Measurements from ENCODE around the gene ERAP2. TPM values are rescaled to one million over a fixed set of nuclear protein-coding genes. Genes with fewer than 3 reads are reported as not detected.
A peak's percentile ranks its signal among the peaks of the same experiment; 100 is the strongest.

The ERAP2 gene
- total and polyA plus RNA-seq, 2 of the 13 experiments (the other 11 are each of a cell fraction or from before 2014, with no cell fraction given), result 12.8 to 16.6 TPM

DNA sequence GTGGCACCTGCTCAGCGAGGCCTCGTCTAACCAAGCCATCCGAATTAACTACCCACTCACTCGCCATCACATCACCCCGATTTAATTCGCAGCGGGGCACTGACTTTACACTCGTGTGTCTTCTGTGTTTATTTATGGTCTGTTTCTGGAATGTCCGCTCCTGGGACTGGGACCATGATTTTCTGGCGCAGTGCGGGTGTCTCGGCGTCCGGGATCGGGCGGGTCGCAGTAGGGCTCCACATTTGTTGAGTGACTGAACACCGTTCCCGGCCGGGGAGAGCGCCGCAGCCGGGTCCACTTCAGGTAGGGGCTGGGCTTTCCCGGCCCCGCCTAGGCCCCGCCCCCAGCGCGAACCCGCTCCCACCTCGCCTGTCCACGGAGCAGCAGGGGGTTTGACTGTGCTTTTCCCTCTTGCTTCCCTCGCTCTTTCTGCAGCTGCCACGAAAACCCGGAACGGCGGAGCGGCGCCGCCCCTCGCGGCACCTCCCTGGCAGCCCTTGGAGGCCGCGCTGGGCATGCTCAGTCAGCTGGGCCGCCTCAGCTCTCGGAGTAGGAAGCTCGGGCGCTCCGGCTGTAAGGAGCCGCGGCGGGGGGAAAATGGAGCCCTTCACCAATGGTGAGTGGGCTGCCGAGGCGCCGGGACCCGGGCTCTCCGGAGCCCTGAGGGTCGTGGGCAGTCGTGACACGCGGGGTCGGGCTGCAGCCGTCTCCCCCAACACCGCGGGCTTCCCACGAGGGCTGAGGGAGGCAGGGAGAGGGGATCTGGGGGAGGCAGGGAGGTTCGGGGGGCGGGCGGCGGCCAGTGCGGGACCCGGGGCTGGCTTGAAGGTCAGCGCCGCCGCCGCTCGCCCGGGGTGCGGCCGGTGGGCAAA lies 59.5 kb downstream of the ERAP2 start, which contains the start of gene LNPEP (continued):
- no peak for TF ChIP-seq NR2F6 (IDR thresholded peaks at IDR 0.05)
- TF ChIP-seq NR2F6 (CRISPR knock-in tag; IDR thresholded peaks at IDR 0.05), result peak; percentile 57; the same call in 1 of the 2 replicates
- TF ChIP-seq, protein P1, sequence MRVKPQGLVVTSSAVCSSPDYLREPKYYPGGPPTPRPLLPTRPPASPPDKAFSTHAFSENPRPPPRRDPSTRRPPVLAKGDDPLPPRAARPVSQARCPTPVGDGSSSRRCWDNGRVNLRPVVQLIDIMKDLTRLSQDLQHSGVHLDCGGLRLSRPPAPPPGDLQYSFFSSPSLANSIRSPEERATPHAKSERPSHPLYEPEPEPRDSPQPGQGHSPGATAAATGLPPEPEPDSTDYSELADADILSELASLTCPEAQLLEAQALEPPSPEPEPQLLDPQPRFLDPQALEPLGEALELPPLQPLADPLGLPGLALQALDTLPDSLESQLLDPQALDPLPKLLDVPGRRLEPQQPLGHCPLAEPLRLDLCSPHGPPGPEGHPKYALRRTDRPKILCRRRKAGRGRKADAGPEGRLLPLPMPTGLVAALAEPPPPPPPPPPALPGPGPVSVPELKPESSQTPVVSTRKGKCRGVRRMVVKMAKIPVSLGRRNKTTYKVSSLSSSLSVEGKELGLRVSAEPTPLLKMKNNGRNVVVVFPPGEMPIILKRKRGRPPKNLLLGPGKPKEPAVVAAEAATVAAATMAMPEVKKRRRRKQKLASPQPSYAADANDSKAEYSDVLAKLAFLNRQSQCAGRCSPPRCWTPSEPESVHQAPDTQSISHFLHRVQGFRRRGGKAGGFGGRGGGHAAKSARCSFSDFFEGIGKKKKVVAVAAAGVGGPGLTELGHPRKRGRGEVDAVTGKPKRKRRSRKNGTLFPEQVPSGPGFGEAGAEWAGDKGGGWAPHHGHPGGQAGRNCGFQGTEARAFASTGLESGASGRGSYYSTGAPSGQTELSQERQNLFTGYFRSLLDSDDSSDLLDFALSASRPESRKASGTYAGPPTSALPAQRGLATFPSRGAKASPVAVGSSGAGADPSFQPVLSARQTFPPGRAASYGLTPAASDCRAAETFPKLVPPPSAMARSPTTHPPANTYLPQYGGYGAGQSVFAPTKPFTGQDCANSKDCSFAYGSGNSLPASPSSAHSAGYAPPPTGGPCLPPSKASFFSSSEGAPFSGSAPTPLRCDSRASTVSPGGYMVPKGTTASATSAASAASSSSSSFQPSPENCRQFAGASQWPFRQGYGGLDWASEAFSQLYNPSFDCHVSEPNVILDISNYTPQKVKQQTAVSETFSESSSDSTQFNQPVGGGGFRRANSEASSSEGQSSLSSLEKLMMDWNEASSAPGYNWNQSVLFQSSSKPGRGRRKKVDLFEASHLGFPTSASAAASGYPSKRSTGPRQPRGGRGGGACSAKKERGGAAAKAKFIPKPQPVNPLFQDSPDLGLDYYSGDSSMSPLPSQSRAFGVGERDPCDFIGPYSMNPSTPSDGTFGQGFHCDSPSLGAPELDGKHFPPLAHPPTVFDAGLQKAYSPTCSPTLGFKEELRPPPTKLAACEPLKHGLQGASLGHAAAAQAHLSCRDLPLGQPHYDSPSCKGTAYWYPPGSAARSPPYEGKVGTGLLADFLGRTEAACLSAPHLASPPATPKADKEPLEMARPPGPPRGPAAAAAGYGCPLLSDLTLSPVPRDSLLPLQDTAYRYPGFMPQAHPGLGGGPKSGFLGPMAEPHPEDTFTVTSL (CRISPR knock-in tag; IDR thresholded peaks at IDR 0.05; ENCODE audit: borderline replicate concordance), result no peak
- peak; percentile 22; the same call in 1 of the 2 replicates for TF ChIP-seq MEF2D (CRISPR knock-in tag; IDR thresholded peaks at IDR 0.05)
- TF ChIP-seq, protein P2, sequence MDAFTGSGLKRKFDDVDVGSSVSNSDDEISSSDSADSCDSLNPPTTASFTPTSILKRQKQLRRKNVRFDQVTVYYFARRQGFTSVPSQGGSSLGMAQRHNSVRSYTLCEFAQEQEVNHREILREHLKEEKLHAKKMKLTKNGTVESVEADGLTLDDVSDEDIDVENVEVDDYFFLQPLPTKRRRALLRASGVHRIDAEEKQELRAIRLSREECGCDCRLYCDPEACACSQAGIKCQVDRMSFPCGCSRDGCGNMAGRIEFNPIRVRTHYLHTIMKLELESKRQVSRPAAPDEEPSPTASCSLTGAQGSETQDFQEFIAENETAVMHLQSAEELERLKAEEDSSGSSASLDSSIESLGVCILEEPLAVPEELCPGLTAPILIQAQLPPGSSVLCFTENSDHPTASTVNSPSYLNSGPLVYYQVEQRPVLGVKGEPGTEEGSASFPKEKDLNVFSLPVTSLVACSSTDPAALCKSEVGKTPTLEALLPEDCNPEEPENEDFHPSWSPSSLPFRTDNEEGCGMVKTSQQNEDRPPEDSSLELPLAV (CRISPR knock-in tag; conservative IDR thresholded peaks at IDR 0.05; ENCODE audit: low read depth), result no peak
- TF ChIP-seq HOXA5 (CRISPR knock-in tag; IDR thresholded peaks at IDR 0.05), result peak; percentile 81
- TF ChIP-seq SUZ12 (IDR thresholded peaks at IDR 0.05; ENCODE audit: low read depth, low read length), result no peak
- TF ChIP-seq, protein P3, sequence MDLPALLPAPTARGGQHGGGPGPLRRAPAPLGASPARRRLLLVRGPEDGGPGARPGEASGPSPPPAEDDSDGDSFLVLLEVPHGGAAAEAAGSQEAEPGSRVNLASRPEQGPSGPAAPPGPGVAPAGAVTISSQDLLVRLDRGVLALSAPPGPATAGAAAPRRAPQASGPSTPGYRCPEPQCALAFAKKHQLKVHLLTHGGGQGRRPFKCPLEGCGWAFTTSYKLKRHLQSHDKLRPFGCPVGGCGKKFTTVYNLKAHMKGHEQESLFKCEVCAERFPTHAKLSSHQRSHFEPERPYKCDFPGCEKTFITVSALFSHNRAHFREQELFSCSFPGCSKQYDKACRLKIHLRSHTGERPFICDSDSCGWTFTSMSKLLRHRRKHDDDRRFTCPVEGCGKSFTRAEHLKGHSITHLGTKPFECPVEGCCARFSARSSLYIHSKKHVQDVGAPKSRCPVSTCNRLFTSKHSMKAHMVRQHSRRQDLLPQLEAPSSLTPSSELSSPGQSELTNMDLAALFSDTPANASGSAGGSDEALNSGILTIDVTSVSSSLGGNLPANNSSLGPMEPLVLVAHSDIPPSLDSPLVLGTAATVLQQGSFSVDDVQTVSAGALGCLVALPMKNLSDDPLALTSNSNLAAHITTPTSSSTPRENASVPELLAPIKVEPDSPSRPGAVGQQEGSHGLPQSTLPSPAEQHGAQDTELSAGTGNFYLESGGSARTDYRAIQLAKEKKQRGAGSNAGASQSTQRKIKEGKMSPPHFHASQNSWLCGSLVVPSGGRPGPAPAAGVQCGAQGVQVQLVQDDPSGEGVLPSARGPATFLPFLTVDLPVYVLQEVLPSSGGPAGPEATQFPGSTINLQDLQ (CRISPR knock-in tag; IDR thresholded peaks at IDR 0.05), result no peak; the same call in 1 of the 2 replicates
- TF ChIP-seq ZNF878 (CRISPR knock-in tag; IDR thresholded peaks at IDR 0.05), result no peak
- TF ChIP-seq DNMT3B (CRISPR knock-in tag; conservative IDR thresholded peaks at IDR 0.05), result peak; percentile 73; the same call in 1 of the 2 replicates
- peak; percentile 53; the same call in 1 of the 2 replicates for TF ChIP-seq ZFP36L1 (CRISPR knock-in tag; IDR thresholded peaks at IDR 0.05)
- TF ChIP-seq ZKSCAN8 (CRISPR knock-in tag; IDR thresholded peaks at IDR 0.05; ENCODE audit: borderline replicate concordance), result peak; percentile 65; the same call in 1 of the 2 replicates
- no peak for TF ChIP-seq ZNF34 (CRISPR knock-in tag; IDR thresholded peaks at IDR 0.05; ENCODE audit: borderline replicate concordance)
- no peak for TF ChIP-seq EZH2 (conservative IDR thresholded peaks at IDR 0.05; ENCODE audit: low read depth, low read length)
- peak; percentile 89 for TF ChIP-seq CBFB (CRISPR knock-in tag; IDR thresholded peaks at IDR 0.05)
- no peak for TF ChIP-seq ZNF75D (CRISPR knock-in tag; IDR thresholded peaks at IDR 0.05; ENCODE audit: borderline replicate concordance)
- TF ChIP-seq HDAC1 (CRISPR knock-in tag; IDR thresholded peaks at IDR 0.05), result peak; percentile 86
- TF ChIP-seq XRCC5 (optimal IDR thresholded peaks at IDR 0.05; ENCODE audit: low read length), result peak; percentile 94
- no peak for TF ChIP-seq TCF7L2 (IDR thresholded peaks at IDR 0.05; ENCODE audit: low read depth, low read length)
- 0 out of 2 replicates have a peak, but pooled peaks have one; percentile 37 for TF ChIP-seq HNF4A (CRISPR knock-in tag; IDR thresholded peaks at IDR 0.05)
- TF ChIP-seq PHB2 (IDR thresholded peaks at IDR 0.05; ENCODE audit: partially characterized antibody), result no peak

Measured in HepG2 (cell line).